Neural progenitor cell (in vitro differentiated cells): ENCODE measurements around the gene CELSR1.

Experiments used
- CTCF ChIP-seq: fragments of 200-600 bp; sonication (generic); IDR thresholded peaks from 2 replicates; pipeline ENCODE4 v1.5.1; 2017; ENCODE audit warnings: antibody characterized with exemption, mild to moderate bottlenecking
- EZH2 ChIP-seq: fragments of 200-600 bp; sonication (generic); IDR thresholded peaks from 2 replicates; pipeline ENCODE4 v1.6.1; 2017; ENCODE audit warnings: antibody characterized with exemption, mild to moderate bottlenecking, moderate library complexity
- EZH2phosphoT487 ChIP-seq: fragments of 200-600 bp; sonication (generic); IDR thresholded peaks from 2 replicates; pipeline ENCODE4 v1.6.1; 2017; ENCODE audit warnings: antibody characterized with exemption

GRCh38 chr22:46366801-46367706 is 170.4 kb downstream of the CELSR1 start:
- no peak for TF ChIP-seq CTCF
- no peak for TF ChIP-seq EZH2
- no peak for TF ChIP-seq EZH2phosphoT487
